ENCODE data around the gene FTSJ1.

FTSJ1 gene

DNA sequence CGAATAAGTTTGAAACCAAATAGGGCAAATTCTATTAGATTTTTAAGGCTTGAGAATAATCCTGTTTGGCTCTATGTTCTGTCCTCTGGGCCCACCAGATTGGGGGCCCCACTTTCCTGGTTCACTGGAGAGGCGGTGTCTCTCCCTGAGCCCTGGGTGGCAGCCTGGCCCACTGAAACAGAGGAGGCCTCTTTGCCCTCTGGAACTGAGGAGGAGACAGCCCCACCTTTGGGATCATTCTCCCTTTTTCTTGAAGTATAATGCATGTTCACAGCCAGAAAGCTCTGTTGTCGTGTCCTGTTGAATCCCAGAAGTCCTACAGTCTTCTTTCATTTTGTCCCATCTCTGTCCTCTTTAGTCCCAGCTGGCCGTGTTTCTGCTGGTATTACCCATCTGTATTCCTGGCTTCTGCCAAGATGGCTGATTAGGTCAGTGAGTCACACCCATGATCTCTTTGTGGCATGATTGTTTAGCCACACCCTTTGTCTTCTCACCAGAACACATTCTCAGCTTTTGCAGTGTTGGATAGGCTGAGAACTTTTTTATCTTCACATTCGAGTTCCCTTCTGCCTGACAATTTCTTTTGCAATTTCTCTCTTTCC lies 55.5 kb downstream of the FTSJ1 start:
- DNase-seq, result no peak

DNA sequence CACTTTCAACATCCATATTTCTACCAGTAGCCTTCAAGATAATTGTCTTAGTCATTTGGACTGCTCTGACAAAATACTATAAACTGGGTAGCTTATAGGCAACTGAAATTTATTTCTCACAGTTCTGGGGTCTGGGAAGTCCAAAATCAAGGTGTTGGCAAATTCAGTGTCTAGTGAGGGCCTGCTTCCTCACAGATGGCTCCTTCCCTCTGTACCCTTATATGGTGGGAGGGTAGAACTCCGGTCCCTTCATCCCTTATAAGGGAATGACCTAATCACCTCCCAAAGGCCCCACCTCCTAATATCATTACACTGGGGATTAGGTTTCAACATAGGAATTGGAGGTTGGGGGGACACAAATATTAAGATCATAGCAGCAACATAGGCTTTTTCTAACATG lies 56.2 kb downstream of the FTSJ1 start:
- no peak for DNase-seq

DNA sequence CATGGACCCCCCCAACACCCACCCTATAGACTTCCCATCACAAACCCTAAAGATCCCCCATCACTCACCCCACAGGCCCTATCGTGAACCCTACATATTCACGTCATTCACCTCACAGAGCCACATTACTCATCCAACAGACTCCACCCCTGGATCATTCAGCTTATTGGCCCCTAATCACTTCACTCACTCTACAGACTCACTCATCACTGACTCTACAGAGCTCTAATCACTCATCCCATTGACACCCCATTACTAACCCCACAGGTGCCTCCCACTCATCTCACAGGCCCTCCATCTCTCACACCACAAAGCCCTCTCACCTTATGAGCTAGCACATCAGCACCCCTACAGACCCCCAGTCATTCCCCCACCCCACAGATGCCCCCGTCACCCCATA lies 57.2 kb downstream of the FTSJ1 start:
- DNase-seq, result no peak

Data from activated T-cell treated with anti-CD3 and anti-CD28 coated beads, Interleukin-2, amount 50 U/mL, for 48 hours (primary cell).